ENCODE measurements around the gene FRMD4A.

DNA sequence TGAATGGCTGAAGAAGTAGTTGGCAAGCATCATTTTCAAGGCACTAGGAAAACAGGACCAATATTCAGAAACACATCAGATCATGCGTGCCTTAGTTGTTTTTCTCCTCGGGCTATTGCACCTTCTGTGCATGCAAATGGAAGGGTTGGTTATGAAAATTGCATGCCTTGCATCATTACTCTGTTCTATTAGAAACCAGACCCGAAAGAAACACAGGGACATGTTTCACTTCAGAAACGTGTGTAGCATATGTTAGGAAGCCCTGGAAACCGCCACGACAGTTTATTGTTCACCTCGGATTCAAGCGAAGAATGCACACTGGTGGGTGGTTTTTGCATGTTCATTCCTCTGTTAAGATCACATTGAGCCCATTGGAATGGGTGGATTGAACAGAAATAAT lies 214.7 kb downstream of the FRMD4A start:
- TF ChIP-seq, protein P1, sequence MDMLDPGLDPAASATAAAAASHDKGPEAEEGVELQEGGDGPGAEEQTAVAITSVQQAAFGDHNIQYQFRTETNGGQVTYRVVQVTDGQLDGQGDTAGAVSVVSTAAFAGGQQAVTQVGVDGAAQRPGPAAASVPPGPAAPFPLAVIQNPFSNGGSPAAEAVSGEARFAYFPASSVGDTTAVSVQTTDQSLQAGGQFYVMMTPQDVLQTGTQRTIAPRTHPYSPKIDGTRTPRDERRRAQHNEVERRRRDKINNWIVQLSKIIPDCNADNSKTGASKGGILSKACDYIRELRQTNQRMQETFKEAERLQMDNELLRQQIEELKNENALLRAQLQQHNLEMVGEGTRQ (IDR thresholded peaks at IDR 0.05; ENCODE audit: borderline replicate concordance, low read depth, low read length): no peak
- no peak for TF ChIP-seq SMARCA5 (IDR thresholded peaks at IDR 0.05)
- TF ChIP-seq, protein P2, sequence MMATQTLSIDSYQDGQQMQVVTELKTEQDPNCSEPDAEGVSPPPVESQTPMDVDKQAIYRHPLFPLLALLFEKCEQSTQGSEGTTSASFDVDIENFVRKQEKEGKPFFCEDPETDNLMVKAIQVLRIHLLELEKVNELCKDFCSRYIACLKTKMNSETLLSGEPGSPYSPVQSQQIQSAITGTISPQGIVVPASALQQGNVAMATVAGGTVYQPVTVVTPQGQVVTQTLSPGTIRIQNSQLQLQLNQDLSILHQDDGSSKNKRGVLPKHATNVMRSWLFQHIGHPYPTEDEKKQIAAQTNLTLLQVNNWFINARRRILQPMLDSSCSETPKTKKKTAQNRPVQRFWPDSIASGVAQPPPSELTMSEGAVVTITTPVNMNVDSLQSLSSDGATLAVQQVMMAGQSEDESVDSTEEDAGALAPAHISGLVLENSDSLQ (IDR thresholded peaks at IDR 0.05): no peak
- TF ChIP-seq, protein P3, sequence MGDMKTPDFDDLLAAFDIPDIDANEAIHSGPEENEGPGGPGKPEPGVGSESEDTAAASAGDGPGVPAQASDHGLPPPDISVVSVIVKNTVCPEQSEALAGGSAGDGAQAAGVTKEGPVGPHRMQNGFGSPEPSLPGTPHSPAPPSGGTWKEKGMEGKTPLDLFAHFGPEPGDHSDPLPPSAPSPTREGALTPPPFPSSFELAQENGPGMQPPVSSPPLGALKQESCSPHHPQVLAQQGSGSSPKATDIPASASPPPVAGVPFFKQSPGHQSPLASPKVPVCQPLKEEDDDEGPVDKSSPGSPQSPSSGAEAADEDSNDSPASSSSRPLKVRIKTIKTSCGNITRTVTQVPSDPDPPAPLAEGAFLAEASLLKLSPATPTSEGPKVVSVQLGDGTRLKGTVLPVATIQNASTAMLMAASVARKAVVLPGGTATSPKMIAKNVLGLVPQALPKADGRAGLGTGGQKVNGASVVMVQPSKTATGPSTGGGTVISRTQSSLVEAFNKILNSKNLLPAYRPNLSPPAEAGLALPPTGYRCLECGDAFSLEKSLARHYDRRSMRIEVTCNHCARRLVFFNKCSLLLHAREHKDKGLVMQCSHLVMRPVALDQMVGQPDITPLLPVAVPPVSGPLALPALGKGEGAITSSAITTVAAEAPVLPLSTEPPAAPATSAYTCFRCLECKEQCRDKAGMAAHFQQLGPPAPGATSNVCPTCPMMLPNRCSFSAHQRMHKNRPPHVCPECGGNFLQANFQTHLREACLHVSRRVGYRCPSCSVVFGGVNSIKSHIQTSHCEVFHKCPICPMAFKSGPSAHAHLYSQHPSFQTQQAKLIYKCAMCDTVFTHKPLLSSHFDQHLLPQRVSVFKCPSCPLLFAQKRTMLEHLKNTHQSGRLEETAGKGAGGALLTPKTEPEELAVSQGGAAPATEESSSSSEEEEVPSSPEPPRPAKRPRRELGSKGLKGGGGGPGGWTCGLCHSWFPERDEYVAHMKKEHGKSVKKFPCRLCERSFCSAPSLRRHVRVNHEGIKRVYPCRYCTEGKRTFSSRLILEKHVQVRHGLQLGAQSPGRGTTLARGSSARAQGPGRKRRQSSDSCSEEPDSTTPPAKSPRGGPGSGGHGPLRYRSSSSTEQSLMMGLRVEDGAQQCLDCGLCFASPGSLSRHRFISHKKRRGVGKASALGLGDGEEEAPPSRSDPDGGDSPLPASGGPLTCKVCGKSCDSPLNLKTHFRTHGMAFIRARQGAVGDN (IDR thresholded peaks at IDR 0.05): no peak
- TF ChIP-seq, protein P4, sequence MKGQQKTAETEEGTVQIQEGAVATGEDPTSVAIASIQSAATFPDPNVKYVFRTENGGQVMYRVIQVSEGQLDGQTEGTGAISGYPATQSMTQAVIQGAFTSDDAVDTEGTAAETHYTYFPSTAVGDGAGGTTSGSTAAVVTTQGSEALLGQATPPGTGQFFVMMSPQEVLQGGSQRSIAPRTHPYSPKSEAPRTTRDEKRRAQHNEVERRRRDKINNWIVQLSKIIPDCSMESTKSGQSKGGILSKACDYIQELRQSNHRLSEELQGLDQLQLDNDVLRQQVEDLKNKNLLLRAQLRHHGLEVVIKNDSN (IDR thresholded peaks at IDR 0.05; ENCODE audit: borderline replicate concordance, extremely low read length, insufficient read depth, low read depth, low read length): no peak
- TF ChIP-seq GABPA (IDR thresholded peaks at IDR 0.05; ENCODE audit: low read depth): no peak
- no peak for TF ChIP-seq JUND (IDR thresholded peaks at IDR 0.05; ENCODE audit: low read depth, low read length)
- TF ChIP-seq HDAC6 (IDR thresholded peaks at IDR 0.05; ENCODE audit: unreplicated experiment): no peak
- TF ChIP-seq, protein P5, sequence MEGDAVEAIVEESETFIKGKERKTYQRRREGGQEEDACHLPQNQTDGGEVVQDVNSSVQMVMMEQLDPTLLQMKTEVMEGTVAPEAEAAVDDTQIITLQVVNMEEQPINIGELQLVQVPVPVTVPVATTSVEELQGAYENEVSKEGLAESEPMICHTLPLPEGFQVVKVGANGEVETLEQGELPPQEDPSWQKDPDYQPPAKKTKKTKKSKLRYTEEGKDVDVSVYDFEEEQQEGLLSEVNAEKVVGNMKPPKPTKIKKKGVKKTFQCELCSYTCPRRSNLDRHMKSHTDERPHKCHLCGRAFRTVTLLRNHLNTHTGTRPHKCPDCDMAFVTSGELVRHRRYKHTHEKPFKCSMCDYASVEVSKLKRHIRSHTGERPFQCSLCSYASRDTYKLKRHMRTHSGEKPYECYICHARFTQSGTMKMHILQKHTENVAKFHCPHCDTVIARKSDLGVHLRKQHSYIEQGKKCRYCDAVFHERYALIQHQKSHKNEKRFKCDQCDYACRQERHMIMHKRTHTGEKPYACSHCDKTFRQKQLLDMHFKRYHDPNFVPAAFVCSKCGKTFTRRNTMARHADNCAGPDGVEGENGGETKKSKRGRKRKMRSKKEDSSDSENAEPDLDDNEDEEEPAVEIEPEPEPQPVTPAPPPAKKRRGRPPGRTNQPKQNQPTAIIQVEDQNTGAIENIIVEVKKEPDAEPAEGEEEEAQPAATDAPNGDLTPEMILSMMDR (IDR thresholded peaks at IDR 0.05 in 2 of 3, conservative IDR thresholded peaks at IDR 0.05 in 1 of 3; ENCODE audit: control insufficient read depth in 2 of 3, extremely low read depth in 1 of 3, insufficient read depth in 1 of 3, low read depth in 3 of 3, low read length in 3 of 3): no peak

Measured in GM12878 (cell line).